Measurements from ENCODE around the gene GJC3. TPM values are rescaled to one million over a fixed set of nuclear protein-coding genes. Genes with fewer than 3 reads are reported as not detected.
"Not testable (repeated sequence)": the region's sequence is repeated elsewhere in the genome, so short reads cannot be mapped to it uniquely, and the experiment has no call there.

The GJC3 gene
- total and polyA plus RNA-seq, 2 experiments from 2014 or later: not detected

GRCh38 chr7:99958564-99959227 lies 29.3 kb upstream of the GJC3 start:
- no peak for TF ChIP-seq CTCF (IDR thresholded peaks at IDR 0.05; ENCODE audit: poor library complexity)
- TF ChIP-seq EZH2phosphoT487 (IDR thresholded peaks at IDR 0.05; ENCODE audit: low read depth, severe bottlenecking, unreplicated experiment): no peak
- no peak for TF ChIP-seq EZH2 (IDR thresholded peaks at IDR 0.05; ENCODE audit: borderline replicate concordance)
- Histone ChIP-seq H3K79me2 (no peaks in the 10 kb centered on the region), H4K20me1 (ENCODE audit: insufficient read depth, poor library complexity, severe bottlenecking) (no peaks in the 10 kb centered on the region), H3K4me2 (no peak overlapping the region), H3K27me3 (peaks cover 11% of the 10 kb centered on the region), H3K27ac (no peak overlapping the region), H3K9me3 (ENCODE audit: low read depth) (no peaks in the 10 kb centered on the region), H3K4me1 (ENCODE audit: insufficient read depth) (no peaks in the 10 kb centered on the region), H3K4me3 (no peak overlapping the region), H3K9me2 (replicated peaks; ENCODE audit: insufficient read depth) (no peaks in the 10 kb centered on the region), H2AFZ (no peak overlapping the region), H3K36me3 (replicated peaks; ENCODE audit: insufficient read depth, low read depth) (no peaks in the 10 kb centered on the region)
- 89% methylated on average over 9 of the region's 9 CpGs for WGBS (ENCODE audit: low lambda C conversion rate, missing lambda C conversion rate)
- no peak for DNase-seq (ENCODE audit: low spot score)

GRCh38 chr7:99955247-99955646 lies 25.8 kb upstream of the GJC3 start:
- H3K79me2 ChIP-seq: no peaks in the 10 kb centered on the region
- H3K4me2 ChIP-seq: no peak overlapping the region
- no peaks in the 10 kb centered on the region for H3K9me2 ChIP-seq (replicated peaks; ENCODE audit: insufficient read depth)
- no peaks in the 10 kb centered on the region for H4K20me1 ChIP-seq (ENCODE audit: insufficient read depth, poor library complexity, severe bottlenecking)
- 95% methylated on average over 6 of the region's 6 CpGs for WGBS (ENCODE audit: low lambda C conversion rate, missing lambda C conversion rate)
- H3K9me3 ChIP-seq (ENCODE audit: low read depth): no peaks in the 10 kb centered on the region
- no peak overlapping the region for H2AFZ ChIP-seq
- H3K4me3 ChIP-seq: no peak overlapping the region
- peaks cover 5% of the 10 kb centered on the region for H3K27me3 ChIP-seq
- no peaks in the 10 kb centered on the region for H3K36me3 ChIP-seq (replicated peaks; ENCODE audit: insufficient read depth, low read depth)
- DNase-seq (ENCODE audit: low spot score): no peak
- H3K4me1 ChIP-seq (ENCODE audit: insufficient read depth): no peaks in the 10 kb centered on the region
- no peak overlapping the region for H3K27ac ChIP-seq
- TF ChIP-seq EZH2 (IDR thresholded peaks at IDR 0.05; ENCODE audit: borderline replicate concordance) (no peak), EZH2phosphoT487 (IDR thresholded peaks at IDR 0.05; ENCODE audit: low read depth, severe bottlenecking, unreplicated experiment) (no peak), CTCF (IDR thresholded peaks at IDR 0.05; ENCODE audit: poor library complexity) (no peak)

DNA sequence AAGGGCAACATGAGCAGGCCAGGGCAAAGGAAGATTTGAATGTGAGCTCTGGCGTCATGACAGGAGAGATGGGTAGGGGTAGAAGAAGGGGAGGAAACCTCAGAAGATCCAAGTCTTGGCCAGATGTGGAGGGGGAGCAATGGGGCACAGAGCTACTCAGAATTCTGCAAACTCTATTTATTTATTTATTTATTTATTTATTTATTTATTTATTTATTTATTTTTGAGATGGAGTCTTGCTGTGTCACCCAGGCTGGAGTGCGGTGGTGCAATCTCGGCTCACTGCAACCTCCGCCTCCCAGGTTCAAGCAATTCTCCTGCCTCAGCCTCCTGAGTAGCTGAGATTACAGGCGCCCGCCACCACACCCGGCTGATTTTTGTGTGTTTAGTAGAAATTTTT lies 25.2 kb upstream of the GJC3 start:
- whole genome bisulfite sequencing (ENCODE audit: low lambda C conversion rate, missing lambda C conversion rate): 97% methylated on average over 7 of the region's 7 CpGs
- not testable (repeated sequence) for H4K20me1 ChIP-seq (ENCODE audit: insufficient read depth, poor library complexity, severe bottlenecking); H3K27ac ChIP-seq; H3K36me3 ChIP-seq (replicated peaks; ENCODE audit: insufficient read depth, low read depth); H3K9me2 ChIP-seq (replicated peaks; ENCODE audit: insufficient read depth); H3K4me1 ChIP-seq (ENCODE audit: insufficient read depth); H3K4me3 ChIP-seq; H3K9me3 ChIP-seq (ENCODE audit: low read depth); DNase-seq (ENCODE audit: low spot score); H3K27me3 ChIP-seq; H3K4me2 ChIP-seq; H3K79me2 ChIP-seq; H2AFZ ChIP-seq

- Histone ChIP-seq H4K20me1 (ENCODE audit: insufficient read depth, poor library complexity, severe bottlenecking) (no peaks in the 10 kb centered on the region), H3K27ac (no peak overlapping the region), H3K27me3 (peaks cover 5% of the 10 kb centered on the region), H3K9me3 (ENCODE audit: low read depth) (no peaks in the 10 kb centered on the region), H3K36me3 (replicated peaks; ENCODE audit: insufficient read depth, low read depth) (no peaks in the 10 kb centered on the region), H3K4me3 (no peak overlapping the region), H3K79me2 (no peaks in the 10 kb centered on the region), H3K4me1 (ENCODE audit: insufficient read depth) (no peaks in the 10 kb centered on the region), H3K4me2 (no peak overlapping the region), H3K9me2 (replicated peaks; ENCODE audit: insufficient read depth) (no peaks in the 10 kb centered on the region), H2AFZ (no peak overlapping the region)
- no peak for TF ChIP-seq EZH2 (IDR thresholded peaks at IDR 0.05; ENCODE audit: borderline replicate concordance)
- TF ChIP-seq EZH2phosphoT487 (IDR thresholded peaks at IDR 0.05; ENCODE audit: low read depth, severe bottlenecking, unreplicated experiment): no peak
- no peak for TF ChIP-seq CTCF (IDR thresholded peaks at IDR 0.05; ENCODE audit: poor library complexity)
- 87% methylated on average over 3 of the region's 3 CpGs for WGBS (ENCODE audit: low lambda C conversion rate, missing lambda C conversion rate)
- DNase-seq (ENCODE audit: low spot score): no peak
Measured at GRCh38 chr7:99953649-99954048, 24.2 kb upstream of the GJC3 start.

GRCh38 chr7:99952649-99953048 lies 23.2 kb upstream of the GJC3 start:
- not testable (repeated sequence) for H3K9me3 ChIP-seq (ENCODE audit: low read depth); H3K4me1 ChIP-seq (ENCODE audit: insufficient read depth); H3K27ac ChIP-seq; DNase-seq (ENCODE audit: low spot score); H3K79me2 ChIP-seq; H3K36me3 ChIP-seq (replicated peaks; ENCODE audit: insufficient read depth, low read depth); H3K4me3 ChIP-seq; H3K4me2 ChIP-seq; H3K27me3 ChIP-seq; H3K9me2 ChIP-seq (replicated peaks; ENCODE audit: insufficient read depth); H2AFZ ChIP-seq; H4K20me1 ChIP-seq (ENCODE audit: insufficient read depth, poor library complexity, severe bottlenecking)
- WGBS (ENCODE audit: low lambda C conversion rate, missing lambda C conversion rate): 95% methylated on average over 3 of the region's 4 CpGs

GRCh38 chr7:99950819-99951218 lies 21.4 kb upstream of the GJC3 start:
- H3K4me1 ChIP-seq (ENCODE audit: insufficient read depth); H3K9me3 ChIP-seq (ENCODE audit: low read depth); DNase-seq (ENCODE audit: low spot score); H3K36me3 ChIP-seq (replicated peaks; ENCODE audit: insufficient read depth, low read depth); H3K4me3 ChIP-seq; H4K20me1 ChIP-seq (ENCODE audit: insufficient read depth, poor library complexity, severe bottlenecking); H3K27ac ChIP-seq; H3K9me2 ChIP-seq (replicated peaks; ENCODE audit: insufficient read depth); H3K79me2 ChIP-seq; H3K27me3 ChIP-seq; H3K4me2 ChIP-seq; H2AFZ ChIP-seq: not testable (repeated sequence)
- WGBS (ENCODE audit: low lambda C conversion rate, missing lambda C conversion rate): 90% methylated on average over 6 of the region's 6 CpGs

Measured in hepatocyte (in vitro differentiated cells).